GM06990 (cell line): ENCODE results near the gene TRIM68.
A peak's percentile ranks its signal among the peaks of the same experiment; 100 is the strongest.

Experiments
- DNase-seq: peaks from one replicate; pipeline ENCODE4 v3.0.0-alpha.2; 2011; ENCODE audit not compliant: insufficient read length; ENCODE audit errors: extremely low read depth
- H3K27me3 ChIP-seq: replicated peaks from 2 replicates; pipeline ENCODE4 v1.6.0; 2011; ENCODE audit warnings: low read length; ENCODE audit not compliant: control insufficient read depth, insufficient read depth
- H3K36me3 ChIP-seq: 2 replicates; pipeline ENCODE4 v1.5.1; 2011; ENCODE audit warnings: low read length; ENCODE audit not compliant: control insufficient read depth, insufficient read depth
- H3K4me3 ChIP-seq: replicated peaks from 2 replicates; pipeline ENCODE4 v1.5.1; 2011; ENCODE audit warnings: low read depth, mild to moderate bottlenecking, control low read depth, low read length
- CTCF ChIP-seq: IDR thresholded peaks from 2 replicates; pipeline ENCODE4 v1.5.1; 2011; ENCODE audit warnings: low read length, control low read depth, mild to moderate bottlenecking, inconsistent platforms; ENCODE audit not compliant: insufficient read depth, poor library complexity, severe bottlenecking

TRIM68 gene

GRCh38 chr11:4551346-4551979 lies 56.6 kb downstream of the TRIM68 start:
- H3K4me3 ChIP-seq = no peak overlapping the region
- no peak for DNase-seq
- H3K27me3 ChIP-seq = no peaks in the 10 kb centered on the region; the same call in 1 of the 2 replicates
- peak; percentile 57 for TF ChIP-seq CTCF
- H3K36me3 ChIP-seq = no peaks in the 10 kb centered on the region
